ENCODE results near the gene SIGLEC10.
"Not testable (repeated sequence)": the region's sequence is repeated elsewhere in the genome, so short reads cannot be mapped to it uniquely, and the experiment has no call there.

Gene SIGLEC10, protein sequence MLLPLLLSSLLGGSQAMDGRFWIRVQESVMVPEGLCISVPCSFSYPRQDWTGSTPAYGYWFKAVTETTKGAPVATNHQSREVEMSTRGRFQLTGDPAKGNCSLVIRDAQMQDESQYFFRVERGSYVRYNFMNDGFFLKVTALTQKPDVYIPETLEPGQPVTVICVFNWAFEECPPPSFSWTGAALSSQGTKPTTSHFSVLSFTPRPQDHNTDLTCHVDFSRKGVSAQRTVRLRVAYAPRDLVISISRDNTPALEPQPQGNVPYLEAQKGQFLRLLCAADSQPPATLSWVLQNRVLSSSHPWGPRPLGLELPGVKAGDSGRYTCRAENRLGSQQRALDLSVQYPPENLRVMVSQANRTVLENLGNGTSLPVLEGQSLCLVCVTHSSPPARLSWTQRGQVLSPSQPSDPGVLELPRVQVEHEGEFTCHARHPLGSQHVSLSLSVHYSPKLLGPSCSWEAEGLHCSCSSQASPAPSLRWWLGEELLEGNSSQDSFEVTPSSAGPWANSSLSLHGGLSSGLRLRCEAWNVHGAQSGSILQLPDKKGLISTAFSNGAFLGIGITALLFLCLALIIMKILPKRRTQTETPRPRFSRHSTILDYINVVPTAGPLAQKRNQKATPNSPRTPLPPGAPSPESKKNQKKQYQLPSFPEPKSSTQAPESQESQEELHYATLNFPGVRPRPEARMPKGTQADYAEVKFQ

DNA sequence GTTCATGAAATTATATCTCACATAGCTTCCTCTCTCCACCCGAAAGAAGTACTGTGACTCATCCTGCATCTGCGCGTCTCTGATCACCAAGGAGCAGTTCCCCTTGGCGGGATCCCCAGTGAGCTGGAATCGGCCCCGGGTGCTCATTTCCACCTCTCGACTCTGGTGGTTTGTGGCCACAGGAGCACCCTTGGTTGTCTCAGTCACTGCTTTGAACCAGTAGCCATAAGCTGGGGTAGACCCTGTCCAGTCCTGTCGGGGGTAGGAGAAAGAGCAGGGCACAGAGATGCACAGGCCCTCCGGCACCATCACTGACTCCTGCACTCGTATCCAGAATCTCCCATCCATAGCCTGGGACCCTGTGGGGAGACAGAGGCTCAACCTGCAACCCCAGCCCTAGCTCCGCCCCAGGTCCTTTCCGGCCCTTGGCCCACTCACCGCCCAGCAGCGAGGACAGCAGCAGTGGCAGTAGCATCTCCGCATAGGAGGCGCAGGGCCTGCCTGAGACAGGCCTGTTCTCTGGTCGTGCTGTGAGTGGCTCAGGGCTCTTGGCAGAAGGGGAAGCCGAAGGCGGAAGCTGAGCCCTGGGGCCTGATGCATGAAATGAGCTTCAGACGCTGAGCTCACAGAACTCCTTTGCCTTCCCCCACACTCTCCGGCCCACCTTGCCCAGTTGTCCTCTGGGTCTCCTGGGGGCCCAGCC, at the start of gene SIGLEC10:
Gene SIGLEC10, minus strand, starts transcription at position 536 of the 703 bp plus-strand sequence. Its CDS starts 61 bp downstream, at position 475.
- DNase-seq, result peak; percentile 93

DNA sequence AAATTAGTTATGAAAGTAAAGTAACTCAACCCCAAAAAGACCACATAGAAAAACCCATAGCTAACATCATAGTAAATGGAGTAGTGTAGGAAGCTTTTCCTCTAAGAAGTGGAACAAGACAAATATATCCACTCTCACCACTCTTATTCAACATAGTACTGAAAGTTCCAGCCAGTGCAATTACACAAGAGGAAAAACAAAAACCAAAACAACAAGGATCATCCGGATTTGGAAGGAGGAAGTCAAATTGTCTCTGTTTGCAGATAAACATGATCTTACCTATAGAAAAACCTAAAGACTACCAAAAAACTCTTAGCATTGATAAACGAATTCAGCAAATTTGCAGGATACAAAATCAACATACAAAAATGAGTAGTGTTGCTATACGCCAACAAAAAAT, 49.3 kb upstream of the SIGLEC10 start:
- DNase-seq, result no peak

DNA sequence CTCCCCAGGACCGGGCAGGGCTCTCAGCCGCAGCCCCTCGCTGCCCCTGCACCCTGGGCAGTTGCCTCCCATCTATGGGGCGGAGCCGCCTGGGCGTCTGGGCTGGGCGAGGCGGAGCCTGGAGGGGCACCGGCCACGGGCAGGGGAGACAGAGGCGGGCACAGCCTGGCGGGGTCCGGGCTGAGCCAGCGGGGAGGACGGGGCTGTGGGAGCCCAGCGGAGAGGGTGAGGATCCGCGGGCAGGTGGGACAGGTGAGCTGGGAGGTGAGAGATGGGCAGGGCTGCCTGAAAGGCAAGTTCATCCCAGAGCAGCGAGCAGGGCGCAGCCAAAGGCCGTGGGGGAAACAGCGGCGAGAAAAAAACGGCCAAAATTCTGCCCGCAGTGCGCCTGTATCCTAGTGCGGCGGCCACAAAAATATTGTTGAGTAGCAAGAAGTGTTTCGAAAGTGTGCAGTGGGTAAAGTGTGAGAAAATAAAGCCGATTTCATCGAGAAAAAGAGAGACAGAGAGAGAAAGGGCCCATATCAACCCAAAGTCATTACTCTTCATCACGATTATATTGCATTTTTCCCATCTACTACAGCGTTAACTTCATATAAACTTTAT, 46.6 kb upstream of the SIGLEC10 start:
- not testable (repeated sequence) for DNase-seq

DNA sequence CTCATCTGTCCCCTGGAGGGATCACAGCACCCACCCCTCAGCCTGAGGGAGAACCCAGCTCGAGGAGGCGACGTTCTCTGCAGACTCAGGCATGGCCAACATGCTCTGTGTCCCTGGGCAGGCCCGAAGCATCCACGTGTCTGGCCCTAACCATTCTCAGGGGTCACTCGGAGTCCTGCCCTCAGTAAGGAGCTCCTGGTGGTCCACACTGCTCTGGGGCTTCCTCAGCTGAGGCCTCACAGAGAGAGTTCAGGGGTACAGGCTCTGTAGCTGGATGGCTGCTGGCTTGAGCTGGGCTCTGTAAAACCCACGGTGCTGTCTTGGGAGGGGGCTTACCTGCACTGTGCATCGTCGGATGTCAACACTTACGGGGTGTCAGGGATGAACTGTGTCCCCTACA, 45.2 kb upstream of the SIGLEC10 start:
- DNase-seq, result no peak

DNA sequence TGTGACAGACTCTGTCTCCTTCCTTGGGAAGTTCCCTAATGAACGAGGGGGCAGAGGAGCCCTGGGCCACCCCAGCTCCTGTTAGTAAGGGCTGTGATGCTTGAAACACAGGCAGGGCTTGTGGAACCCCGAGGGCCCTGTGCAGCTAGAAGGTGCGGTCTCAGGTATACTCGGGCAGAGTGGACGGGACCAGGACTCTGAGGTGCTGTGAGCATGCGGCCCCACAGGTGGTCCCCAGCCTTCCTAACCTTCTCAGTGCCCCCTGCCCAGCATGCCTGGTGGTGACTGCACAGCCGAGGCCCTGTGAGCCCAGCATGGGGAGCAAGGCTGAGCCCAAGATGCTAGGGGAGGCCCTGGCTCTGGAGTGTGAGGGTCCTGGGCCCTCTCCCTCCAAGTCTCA, 44.8 kb upstream of the SIGLEC10 start:
- DNase-seq, result no peak

DNA sequence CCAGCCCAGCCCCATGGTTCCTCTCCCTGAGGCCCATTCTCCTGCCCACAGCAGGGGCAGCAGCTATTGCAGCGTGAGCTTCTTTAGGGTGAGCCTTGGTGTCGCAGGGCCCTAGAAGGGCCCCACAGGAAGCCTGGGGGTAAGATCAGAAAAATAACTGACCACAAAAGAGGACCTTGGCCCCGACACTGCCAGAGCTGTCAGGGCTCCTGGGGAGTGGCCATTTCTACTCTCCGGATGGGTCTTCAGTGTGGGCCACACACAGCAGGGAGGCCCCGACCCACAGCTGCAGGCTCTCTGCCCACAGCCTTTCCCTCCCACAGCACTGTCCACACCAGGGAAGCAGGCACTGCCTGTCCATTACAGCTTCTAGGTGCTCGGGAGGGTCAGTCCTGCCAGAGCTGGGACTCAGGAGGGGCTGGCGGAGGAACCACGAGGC, 44.3 kb upstream of the SIGLEC10 start:
- peak; percentile 87 for DNase-seq

DNA sequence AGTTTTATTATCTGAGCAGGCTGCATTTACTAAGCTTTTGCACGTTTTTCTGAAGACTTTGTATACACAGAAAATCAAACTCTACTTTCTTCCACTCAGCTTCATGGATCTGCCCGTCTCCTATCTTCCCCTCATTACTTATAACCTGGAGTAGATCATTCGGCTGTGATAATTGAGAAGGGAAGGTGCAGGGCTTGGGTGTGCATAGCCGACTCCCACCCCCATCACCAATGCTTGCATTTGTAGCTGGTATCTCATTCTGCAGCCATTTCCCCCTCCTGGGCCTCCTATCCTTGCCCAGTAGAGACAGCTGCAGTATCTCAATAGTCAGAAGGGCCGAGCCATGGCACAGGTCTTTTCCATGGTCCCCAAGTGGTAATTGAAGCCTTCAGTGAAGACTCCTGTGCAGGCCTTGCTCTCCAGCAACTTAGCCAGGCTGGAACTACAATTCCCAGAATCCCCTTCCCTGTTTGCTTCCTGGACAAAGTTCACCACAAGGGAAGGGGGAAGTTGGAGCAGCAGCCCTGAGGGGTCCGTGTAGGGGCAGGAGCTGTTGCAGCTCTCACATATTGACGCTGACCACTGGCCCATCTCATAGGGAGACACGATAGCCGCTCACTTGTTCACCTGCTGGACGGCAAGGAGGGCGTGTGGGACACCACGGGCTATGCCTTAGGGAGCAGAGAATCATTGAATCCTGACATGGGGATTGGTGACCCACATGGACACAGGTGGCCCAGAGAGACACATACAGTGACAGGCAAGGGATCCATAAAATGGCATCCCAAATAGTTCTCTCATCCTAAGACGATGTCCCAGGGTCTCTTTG, 42.9 kb upstream of the SIGLEC10 start:
- DNase-seq, result peak; percentile 90

DNA sequence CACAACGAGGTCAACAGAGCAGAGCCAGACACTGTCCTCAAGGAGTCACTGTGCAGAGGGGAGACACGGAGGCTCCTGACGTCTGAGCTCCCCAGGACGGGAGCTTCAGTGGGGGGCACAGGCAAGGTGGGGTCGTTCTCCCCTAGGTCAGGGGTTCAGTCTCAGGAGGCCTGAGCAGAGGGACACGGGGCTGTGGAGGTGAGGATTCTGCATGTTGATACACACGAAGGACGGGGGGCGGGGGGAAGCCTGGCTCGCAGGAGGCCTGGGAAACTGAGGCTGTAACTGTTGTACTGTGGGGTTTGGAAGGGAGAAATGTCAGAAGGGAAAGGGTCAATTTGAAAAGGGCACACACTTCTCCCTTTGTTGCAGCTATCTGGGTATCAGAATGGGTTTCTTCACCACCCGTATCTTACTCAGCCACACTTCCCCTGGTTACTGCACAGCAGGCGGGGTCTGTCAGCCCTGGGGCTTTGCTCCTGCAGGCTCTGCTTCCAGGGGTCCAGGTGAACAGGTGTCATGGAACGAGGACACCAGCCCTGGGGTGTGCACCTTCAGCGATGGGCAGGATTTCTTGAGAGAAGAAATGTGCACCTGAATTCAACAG, 41.6 kb upstream of the SIGLEC10 start:
- DNase-seq, result peak; percentile 84

DNA sequence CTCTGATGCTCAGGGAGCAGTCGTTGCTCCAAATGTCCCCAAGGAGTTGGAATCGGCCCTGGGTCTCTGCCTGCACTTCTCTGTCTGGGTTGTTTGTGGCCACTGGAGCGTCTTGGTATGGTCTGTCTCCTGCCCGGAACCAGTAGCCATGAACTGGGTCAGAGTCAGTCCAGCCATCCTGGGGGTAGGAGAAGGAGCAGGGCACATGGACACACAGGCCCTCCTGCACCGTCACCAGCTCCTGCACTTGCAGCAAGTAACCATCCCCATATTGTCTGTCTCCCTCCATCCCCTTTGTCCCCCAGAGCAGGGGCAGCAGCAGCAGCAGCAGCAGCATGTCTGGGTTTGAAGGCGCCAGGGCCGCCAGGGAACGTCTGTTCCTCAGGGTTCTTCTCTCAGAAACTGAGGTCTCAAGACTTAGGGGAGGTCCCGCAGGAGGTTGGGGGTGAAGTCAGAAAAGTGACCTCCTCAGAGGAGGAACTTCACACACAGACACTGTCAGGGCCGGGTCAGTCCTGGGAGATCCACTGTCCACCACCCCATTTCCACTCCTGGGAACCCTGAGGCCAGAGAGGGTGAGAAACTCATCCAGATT, 40.7 kb upstream of the SIGLEC10 start, which contains the start of gene SIGLEC8:
Gene SIGLEC8, minus strand, starts transcription at position 404 of the 595 bp plus-strand sequence. Its CDS starts 67 bp downstream, at position 337.
- DNase-seq, result no peak

DNA sequence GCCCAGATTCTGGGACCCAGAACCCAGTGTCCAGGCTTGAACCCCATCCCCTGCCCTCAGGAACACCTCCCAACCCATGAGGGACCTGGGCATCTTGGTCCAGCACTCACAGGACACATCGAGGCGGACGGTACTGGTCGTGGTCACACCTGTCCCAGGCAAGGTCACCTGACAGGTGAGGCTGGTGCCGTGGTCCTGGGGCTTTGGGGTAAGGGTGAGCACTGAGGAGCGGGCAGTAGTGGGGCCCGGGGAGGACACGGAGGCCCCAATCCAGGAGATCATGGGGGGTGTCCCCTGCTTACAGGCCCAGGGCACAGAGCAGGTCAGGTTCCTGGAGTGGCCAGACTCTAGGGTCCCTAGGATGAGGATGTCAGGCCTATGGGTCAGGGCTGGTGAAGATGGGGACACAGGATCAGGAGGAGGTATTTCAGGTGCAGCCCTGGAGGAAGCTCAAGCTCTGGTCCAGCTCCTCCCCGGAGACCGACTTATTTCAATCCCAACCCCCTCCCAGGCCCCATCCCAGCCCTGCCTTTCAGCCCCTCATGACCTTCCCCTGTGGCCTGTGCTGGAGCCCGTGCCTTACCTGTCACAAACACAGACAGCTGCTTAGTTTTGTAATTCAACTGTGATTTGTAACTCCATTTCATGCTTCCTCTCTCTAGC, 40.0 kb upstream of the SIGLEC10 start:
- DNase-seq, result no peak

DNA sequence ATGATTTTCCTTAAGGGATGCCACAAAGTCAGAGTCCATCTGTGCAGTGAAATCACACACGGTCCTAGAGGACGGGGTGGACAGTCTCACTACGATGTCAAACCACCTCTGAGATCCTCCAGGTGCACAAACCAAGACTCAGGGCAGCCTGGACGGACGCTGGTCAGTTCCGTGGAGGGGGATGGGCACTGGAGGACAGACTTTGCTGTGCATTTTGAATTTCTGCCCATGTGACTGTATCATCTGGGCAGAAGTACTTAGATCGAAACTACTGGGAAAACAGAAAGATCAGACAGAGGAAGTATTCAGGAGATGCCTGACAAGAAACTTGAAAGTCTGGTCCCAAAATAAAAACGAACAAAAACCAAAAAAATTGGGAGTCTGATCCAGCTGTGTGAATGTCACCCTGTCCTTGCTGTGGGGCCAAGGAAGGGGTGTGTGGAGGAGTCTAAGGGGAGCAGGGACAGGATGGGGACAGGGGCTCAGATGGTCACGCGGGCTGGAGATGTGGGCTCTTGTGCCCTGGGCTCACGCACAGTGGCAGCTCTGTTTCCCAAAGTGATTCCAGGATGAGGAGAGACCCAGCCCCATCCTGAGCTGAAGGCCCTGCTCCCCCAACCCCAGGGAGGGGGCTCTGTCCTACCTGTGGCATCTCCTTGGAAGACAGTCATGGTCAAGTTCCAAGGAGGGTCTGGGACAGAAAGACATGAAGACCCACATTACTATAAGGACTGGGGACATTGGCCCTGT, 39.3 kb upstream of the SIGLEC10 start:
- DNase-seq, result no peak

DNA sequence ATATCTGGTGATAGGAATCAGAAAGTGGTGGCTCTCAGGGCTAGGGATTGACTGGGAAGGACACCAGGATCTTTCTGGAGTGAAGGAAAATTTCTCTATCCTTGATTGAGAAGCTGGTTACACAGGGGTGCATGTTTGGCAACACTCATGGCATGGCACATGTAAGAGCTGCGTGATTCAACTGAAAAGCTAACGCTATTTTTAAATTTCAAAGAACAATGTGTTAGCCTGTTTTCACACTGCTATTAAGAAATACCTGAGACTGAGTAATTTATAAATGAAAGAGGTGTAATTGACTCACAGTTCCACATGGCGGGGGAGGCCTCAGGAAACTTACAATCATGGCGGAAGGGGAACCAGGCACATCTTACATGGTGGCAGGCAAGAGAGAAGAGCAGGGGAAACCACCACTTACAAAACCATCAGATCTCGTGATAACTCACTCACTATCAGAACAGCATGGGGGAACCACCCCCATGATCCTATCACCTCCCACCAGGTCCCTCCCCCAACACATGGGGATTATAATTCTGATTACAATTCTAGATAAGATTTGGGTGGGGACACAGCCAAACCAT, 33.4 kb upstream of the SIGLEC10 start:
- no peak for DNase-seq

DNA sequence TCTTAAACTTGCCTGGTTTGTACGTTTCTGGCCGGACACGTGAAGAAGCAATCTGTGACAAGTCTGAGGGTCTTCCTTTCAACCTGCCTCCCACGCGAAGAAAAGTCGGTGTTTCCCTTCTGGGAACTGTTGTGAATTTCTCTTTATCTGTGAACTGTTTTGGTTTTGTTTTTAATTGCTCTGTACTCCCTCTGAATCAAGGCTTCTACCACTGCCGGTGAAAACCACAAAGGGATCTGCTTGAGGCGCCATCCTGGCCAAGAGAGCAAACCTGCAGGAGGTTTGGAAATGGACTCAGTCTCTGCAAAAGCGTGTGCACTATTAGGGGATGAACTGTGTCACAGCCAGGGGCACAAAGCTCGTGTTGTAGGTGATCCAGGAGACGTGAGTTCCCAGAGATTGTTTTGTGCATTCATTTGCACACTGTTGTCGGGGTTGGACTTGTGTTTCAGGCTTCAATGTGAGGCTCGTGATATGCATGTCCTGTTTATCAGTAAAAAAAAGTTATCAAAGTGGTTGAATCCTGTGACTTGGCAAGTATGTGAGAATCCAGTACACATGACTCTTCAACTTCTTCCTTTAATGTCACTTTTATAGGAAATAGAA, 31.1 kb upstream of the SIGLEC10 start:
- peak; percentile 82 for DNase-seq

DNA sequence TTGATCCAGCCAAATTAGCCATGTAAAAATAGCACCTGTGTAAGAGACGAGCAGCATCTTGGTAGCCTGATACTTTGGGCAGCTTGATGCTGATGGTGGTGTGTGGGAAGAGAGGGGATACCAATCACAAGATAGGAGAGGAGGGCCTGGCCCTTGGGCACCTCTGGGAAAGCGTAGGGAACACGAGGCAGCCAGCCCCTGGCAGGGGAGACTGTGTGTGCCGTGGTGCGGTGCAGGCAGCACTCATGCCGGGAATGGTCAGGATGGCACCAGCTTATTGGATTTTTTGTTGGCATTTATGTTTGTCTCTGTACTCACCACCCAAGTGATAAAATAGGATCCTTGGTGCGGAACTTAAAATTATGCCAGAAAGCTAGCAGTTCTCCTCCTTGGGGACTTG, 30.6 kb upstream of the SIGLEC10 start:
- no peak for DNase-seq

DNA sequence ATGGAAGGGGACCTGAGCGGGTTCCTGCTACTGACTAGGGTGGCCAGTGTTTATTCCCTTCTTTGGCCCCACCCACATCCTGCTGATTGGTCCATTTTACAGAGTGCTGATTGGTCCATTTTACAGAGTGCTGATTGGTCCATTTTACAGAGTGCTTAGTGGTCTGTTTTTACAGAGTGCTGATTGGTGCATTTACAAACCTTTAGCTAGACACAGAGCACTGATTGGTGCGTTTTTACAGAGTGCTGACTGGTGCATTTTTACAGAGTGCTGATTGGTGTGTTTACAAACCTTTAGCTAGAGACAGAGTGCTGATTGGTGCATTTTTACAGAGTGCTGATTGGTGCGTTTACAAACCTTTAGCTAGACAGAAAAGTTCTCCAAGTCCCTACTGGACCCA, 30.1 kb upstream of the SIGLEC10 start:
- not testable (repeated sequence) for DNase-seq

DNA sequence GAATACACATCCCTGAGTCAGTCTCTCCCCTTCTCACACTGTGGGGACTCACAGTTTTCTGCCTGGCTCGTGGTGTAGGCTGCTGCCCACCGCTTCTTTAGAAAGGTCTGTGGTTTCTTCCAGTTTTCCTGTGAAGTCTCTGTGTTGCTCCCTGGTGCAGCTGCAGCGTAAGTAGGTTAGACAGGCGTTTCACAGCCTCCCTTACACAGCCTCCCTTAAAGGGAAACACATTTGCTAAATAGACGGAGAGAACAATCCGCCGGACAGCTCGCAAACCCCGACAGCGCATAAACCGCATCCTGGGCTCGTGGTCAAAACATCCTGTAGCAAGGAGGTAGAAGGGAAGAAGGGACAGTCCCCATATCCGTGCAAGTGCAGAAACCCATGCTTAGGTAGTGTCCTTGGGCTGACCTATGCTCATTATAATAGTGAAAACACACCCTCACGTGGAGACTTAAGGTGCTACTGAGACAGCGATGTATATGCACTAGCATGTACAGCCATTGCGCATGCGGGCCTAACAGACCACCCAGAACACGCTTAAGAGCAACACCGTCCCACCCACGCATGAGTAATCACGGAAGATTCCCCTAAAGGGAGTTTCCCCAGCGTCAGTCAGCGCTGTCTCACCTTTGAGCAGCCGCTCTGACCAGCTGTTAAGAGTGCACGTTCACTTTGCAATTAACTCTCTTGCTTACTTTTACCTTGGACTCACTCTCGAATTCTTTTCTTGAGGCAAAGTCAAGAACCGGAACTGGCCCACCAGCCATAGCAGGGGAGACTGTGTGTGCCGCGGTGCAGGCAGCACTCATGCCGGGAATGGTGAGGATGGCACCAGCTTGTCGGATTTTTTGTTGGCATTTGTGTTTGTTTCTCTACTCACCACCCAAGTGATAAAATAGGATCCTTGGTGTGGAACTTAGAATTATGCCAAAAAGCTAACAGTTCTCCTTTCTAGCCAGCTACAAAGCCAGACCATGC, 24.3 kb upstream of the SIGLEC10 start:
- peak; percentile 64 for DNase-seq

DNA sequence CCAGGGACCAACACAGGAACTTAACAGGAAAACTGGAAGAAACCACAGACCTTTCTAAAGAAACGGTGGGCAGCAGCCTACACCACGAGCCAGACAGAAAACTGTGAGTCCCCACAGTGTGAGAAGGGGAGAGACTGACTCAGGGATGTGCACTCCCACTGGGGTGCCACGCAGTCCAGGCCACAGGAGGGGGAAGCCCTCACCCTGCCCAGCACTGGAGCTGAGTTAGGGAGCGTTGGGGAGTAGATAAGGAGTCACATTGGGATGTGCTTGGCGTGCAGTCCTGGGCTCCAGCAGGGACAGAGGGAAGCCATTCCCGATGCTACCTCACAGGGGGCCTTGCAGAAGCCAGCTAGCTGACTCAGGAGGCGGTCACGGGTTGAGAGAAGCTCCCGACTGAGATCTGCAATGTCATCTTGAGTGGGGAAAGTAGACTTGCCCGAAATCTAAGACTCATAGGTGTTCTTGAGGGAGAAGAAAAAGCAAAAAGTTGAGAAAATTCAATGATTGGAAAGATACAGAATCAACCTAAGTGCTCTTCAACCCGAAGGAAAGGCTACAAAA, 23.5 kb upstream of the SIGLEC10 start:
- DNase-seq, result peak; percentile 59

Measured in hematopoietic multipotent progenitor cell treated with erythropoietin and hydrocortisone succinate and interleukin-3 and kit ligand, for 4 days (in vitro differentiated cells).